Vagina (tissue), 2 donors: ENCODE results near the gene CCNY. TPM values are rescaled to one million over a fixed set of nuclear protein-coding genes. Genes with fewer than 3 reads are reported as not detected.
A peak's percentile ranks its signal among the peaks of the same experiment; 100 is the strongest.

Experiments used
- DNase-seq, 2 donors: peaks; one replicate each; pipeline ENCODE4 v3.0.0-alpha.2; 2017; ENCODE audit errors: extremely low spot score in 2 of 2
- H3K27ac ChIP-seq: fragments of 200-600 bp; sonication (generic); one replicate; pipeline ENCODE4 v1.5.1; 2019
- H3K27me3 ChIP-seq: fragments of 200-600 bp; sonication (generic); one replicate; pipeline ENCODE4 v1.5.1; 2019
- H3K36me3 ChIP-seq, 2 donors: fragments of 200-600 bp; sonication (generic); one replicate each; pipeline ENCODE4 v1.5.1; 2017 to 2019
- H3K4me1 ChIP-seq: fragments of 200-600 bp; sonication (generic); one replicate; pipeline ENCODE4 v1.5.1; 2019
- H3K4me3 ChIP-seq, 2 donors: fragments of 200-600 bp; sonication (generic); 1 replicate in 1 of 2; 2 replicates in 1 of 2; pipeline ENCODE4 v1.5.1; 2016 to 2019
- H3K9me3 ChIP-seq: fragments of 200-600 bp; sonication (generic); one replicate; pipeline ENCODE4 v1.5.1; 2019
- CTCF ChIP-seq, 3 experiments: fragments of 450-650 bp in 2 of 3; fragments of 200-600 bp in 1 of 3; sonication (generic) in 1 of 3; IDR thresholded peaks; one replicate each; pipeline ENCODE4 v1.5.1; 2017 to 2019; ENCODE audit warnings: antibody characterized with exemption in 3 of 3, mild to moderate bottlenecking in 2 of 3, moderate library complexity in 2 of 3
- POLR2A ChIP-seq, 2 donors: fragments of 450-650 bp; IDR thresholded peaks; one replicate each; pipeline ENCODE4 v1.6.1; 2017; ENCODE audit warnings: antibody characterized with exemption in 2 of 2, mild to moderate bottlenecking in 2 of 2, moderate library complexity in 2 of 2
- POLR2AphosphoS5 ChIP-seq, 2 donors: sonication (generic); formaldehyde crosslinking; IDR thresholded peaks; one replicate each; pipeline ENCODE4 v1.9.0; 2017; ENCODE audit warnings: antibody characterized with exemption in 2 of 2, mild to moderate bottlenecking in 2 of 2, low read depth in 1 of 2; ENCODE audit not compliant: insufficient read depth in 1 of 2
- intact Hi-C: fragments of 100-400 bp; cut with DNase I; formaldehyde crosslinking; loops from one replicate; pipeline ENCODE4 v1.15.1; 2023
- total RNA-seq: library from RNA; depleted of rRNA; stranded (reverse); fragments of >200 nt; gene quantifications from one replicate; pipeline ENCODE4 v1.2.3, GENCODE V29; 2016

CCNY gene
- total RNA-seq, 1 donor from 2014 or later, result 28.5 TPM

- peaks cover 54% of the 10 kb centered on the region for H3K4me1 ChIP-seq
- intact Hi-C loops, result loop anchor here (10.0 kb wide), 2 partner anchors 207 to 233 kb away; partner anchors contain the start of gene CREM
Measured at GRCh38 chr10:35331894-35332640, 4.2 kb upstream of the CCNY start.

GRCh38 chr10:35334297-35334696 is 2.0 kb upstream of the CCNY start:
- Histone ChIP-seq H3K27me3 (no peaks in the 10 kb centered on the region), H3K4me3 (peak overlapping the region in 1 of 2 donors; percentile 85), H3K27ac (no peak overlapping the region), H3K9me3 (no peaks in the 10 kb centered on the region), H3K36me3 (no peaks in the 10 kb centered on the region), H3K4me1 (peaks cover 71% of the 10 kb centered on the region)
- DNase-seq, result no peak
- intact Hi-C loops, result loop anchor here (10.0 kb wide), 2 partner anchors 209 to 231 kb away; partner anchors contain the start of gene CREM
- TF ChIP-seq CTCF (IDR thresholded peaks at IDR 0.05) (no peak), POLR2A (IDR thresholded peaks at IDR 0.05) (no peak), POLR2AphosphoS5 (IDR thresholded peaks at IDR 0.05; ENCODE audit: insufficient read depth in 1 of 2, low read depth in 1 of 2) (no peak)

More at GRCh38 chr10:35331894-35332640, 4.2 kb upstream of the CCNY start:
- no peaks in the 10 kb centered on the region for H3K27me3 ChIP-seq
- H3K27ac ChIP-seq, result no peak overlapping the region
- H3K4me3 ChIP-seq, result no peak overlapping the region
- no peak for DNase-seq
- TF ChIP-seq CTCF (IDR thresholded peaks at IDR 0.05) (no peak), POLR2AphosphoS5 (IDR thresholded peaks at IDR 0.05; ENCODE audit: insufficient read depth in 1 of 2, low read depth in 1 of 2) (no peak), POLR2A (IDR thresholded peaks at IDR 0.05) (no peak)
- no peaks in the 10 kb centered on the region for H3K9me3 ChIP-seq
- no peaks in the 10 kb centered on the region for H3K36me3 ChIP-seq

GRCh38 chr10:35335133-35336083 is 901 bp upstream of the CCNY start:
- peak overlapping the region; percentile 93 for H3K27ac ChIP-seq
- TF ChIP-seq POLR2AphosphoS5 (IDR thresholded peaks at IDR 0.05; ENCODE audit: insufficient read depth in 1 of 2, low read depth in 1 of 2) (no peak), POLR2A (IDR thresholded peaks at IDR 0.05) (no peak), CTCF (IDR thresholded peaks at IDR 0.05) (no peak)
- H3K9me3 ChIP-seq, result no peaks in the 10 kb centered on the region
- DNase-seq, result no peak
- no peaks in the 10 kb centered on the region for H3K27me3 ChIP-seq
- intact Hi-C loops, result loop anchor here (10.0 kb wide), 2 partner anchors 211 to 229 kb away; partner anchors contain the start of gene CREM
- H3K4me3 ChIP-seq, result peak overlapping the region; percentile 85 to 99
- H3K36me3 ChIP-seq, result no peaks in the 10 kb centered on the region
- peaks cover 71% of the 10 kb centered on the region for H3K4me1 ChIP-seq

GRCh38 chr10:35336921-35337823 is 863 bp downstream of the CCNY start:
- Histone ChIP-seq H3K4me3 (peak overlapping the region; percentile 85 to 99), H3K9me3 (no peaks in the 10 kb centered on the region), H3K4me1 (peaks cover 79% of the 10 kb centered on the region), H3K27ac (peak overlapping the region; percentile 75), H3K27me3 (no peaks in the 10 kb centered on the region), H3K36me3 (no peaks in the 10 kb centered on the region)
- intact Hi-C loops, result loop anchor here (10.0 kb wide), 2 partner anchors 212 to 228 kb away; partner anchors contain the start of gene CREM
- no peak for DNase-seq
- TF ChIP-seq POLR2A (IDR thresholded peaks at IDR 0.05), result no peak
- peak in 1 of 3 experiments; percentile 4 for TF ChIP-seq CTCF (IDR thresholded peaks at IDR 0.05)
